NB4 (cell line): ENCODE measurements around the gene TULP4.
"Not testable (repeated sequence)": the region's sequence is repeated elsewhere in the genome, so short reads cannot be mapped to it uniquely, and the experiment has no call there.

Experiments
- DNase-seq: peaks from one replicate; pipeline ENCODE4 v3.0.0; 2010; ENCODE audit warnings: low read depth
- H3K4me3 ChIP-seq: one replicate; pipeline ENCODE4 v1.5.1; 2011; ENCODE audit warnings: mild to moderate bottlenecking, low read depth, low read length, moderate library complexity
- CTCF ChIP-seq: IDR thresholded peaks from one replicate; pipeline ENCODE4 v1.5.1; 2012; ENCODE audit warnings: low read depth, low read length
- MAX ChIP-seq: IDR thresholded peaks from 2 replicates; pipeline ENCODE4 v1.6.1; 2011; ENCODE audit warnings: low read depth, low read length
- MYC ChIP-seq: IDR thresholded peaks from 2 replicates; pipeline ENCODE4 v1.6.1; 2011; ENCODE audit warnings: low read depth, low read length
- POLR2A ChIP-seq: IDR thresholded peaks from 2 replicates; pipeline ENCODE4 v1.6.1; 2011; ENCODE audit warnings: mild to moderate bottlenecking; ENCODE audit not compliant: insufficient read length; ENCODE audit errors: extremely low read depth

TULP4 gene

GRCh38 chr6:158471339-158471738 is 159.1 kb downstream of the TULP4 start:
- TF ChIP-seq MAX = no peak
- TF ChIP-seq CTCF = no peak
- no peak for TF ChIP-seq MYC
- no peak for TF ChIP-seq POLR2A
- DNase-seq = peak; percentile 62

GRCh38 chr6:158472447-158472846 is 160.2 kb downstream of the TULP4 start:
- no peak for TF ChIP-seq POLR2A
- TF ChIP-seq MYC = no peak
- TF ChIP-seq CTCF = no peak
- TF ChIP-seq MAX = no peak
- DNase-seq = no peak

More at GRCh38 chr6:158471339-158471738, 159.1 kb downstream of the TULP4 start:
- no peak overlapping the region for H3K4me3 ChIP-seq

GRCh38 chr6:158474961-158475343 is 162.7 kb downstream of the TULP4 start:
- no peak overlapping the region for H3K4me3 ChIP-seq

More at GRCh38 chr6:158472447-158472846, 160.2 kb downstream of the TULP4 start:
- H3K4me3 ChIP-seq = no peak overlapping the region

GRCh38 chr6:158475344-158476302 is 163.4 kb downstream of the TULP4 start:
- DNase-seq = peak; percentile 27
- H3K4me3 ChIP-seq = no peak overlapping the region
- TF ChIP-seq MAX (no peak), MYC (no peak), POLR2A (no peak), CTCF (no peak)

More at GRCh38 chr6:158474961-158475343, 162.7 kb downstream of the TULP4 start:
- no peak for DNase-seq
- no peak for TF ChIP-seq MYC
- no peak for TF ChIP-seq MAX
- no peak for TF ChIP-seq POLR2A
- no peak for TF ChIP-seq CTCF

- no peak for TF ChIP-seq CTCF
- no peak for TF ChIP-seq MAX
- no peak for TF ChIP-seq MYC
- no peak for TF ChIP-seq POLR2A
- no peak for DNase-seq
- no peak overlapping the region for H3K4me3 ChIP-seq
Measured at GRCh38 chr6:158476389-158476788, 164.1 kb downstream of the TULP4 start.

GRCh38 chr6:158477722-158478121 is 165.5 kb downstream of the TULP4 start:
- not testable (repeated sequence) for DNase-seq, H3K4me3 ChIP-seq
